AG04450 (cell line): ENCODE measurements around the gene UBLCP1. TPM values are rescaled to one million over a fixed set of nuclear protein-coding genes. Genes with fewer than 3 reads are reported as not detected.

ENCODE experiments used
- CTCF ChIA-PET: fragments of 300-600, 350-600 bp; formaldehyde crosslinking; extraction: SDS; loops from one replicate; lab custom pipeline; 2022; ENCODE audit warnings: antibody characterized with exemption, inconsistent platforms; lab: Charles Lee
- POLR2A ChIA-PET: fragments of 350-600 bp; formaldehyde crosslinking; extraction: SDS; loops from one replicate; lab custom pipeline; 2021; ENCODE audit warnings: antibody characterized with exemption, inconsistent platforms; lab: Yijun Ruan, JAX
- DNase-seq: peaks from one replicate; pipeline ENCODE4 v3.0.0-alpha.2; 2011; ENCODE audit warnings: low read depth, low spot score
- H3K27ac ChIP-seq: one replicate; pipeline ENCODE4 v1.5.1; 2012; ENCODE audit warnings: low read depth, low read length, control low read depth
- H3K27me3 ChIP-seq: one replicate; pipeline ENCODE4 v1.6.0; 2012; ENCODE audit warnings: low read length; ENCODE audit not compliant: control insufficient read depth, insufficient read depth
- H3K4me3 ChIP-seq: 2 replicates; pipeline ENCODE4 v1.5.1; 2011; ENCODE audit warnings: mild to moderate bottlenecking, low read depth, low read length, control low read depth
- H3K9me3 ChIP-seq: 2 replicates; pipeline ENCODE4 v1.5.1; 2012; ENCODE audit warnings: low read length; ENCODE audit not compliant: control insufficient read depth, insufficient read depth
- CTCF ChIP-seq: IDR thresholded peaks from 2 replicates; pipeline ENCODE4 v1.5.1; 2011; ENCODE audit warnings: low read depth, low read length, control low read depth, inconsistent platforms
- polyA plus RNA-seq: library from polyadenylated mRNA; depleted of rRNA; stranded (reverse); fragments of >200 nt; gene quantifications from 2 replicates; pipeline ENCODE4 v1.2.3, GENCODE V29; 2011

The UBLCP1 gene
- polyA plus RNA-seq, 1 experiment = 34.4 TPM

- no peak overlapping the region for H3K27ac ChIP-seq
- no peaks in the 10 kb centered on the region for H3K27me3 ChIP-seq
- TF ChIP-seq CTCF = no peak
- no peak for DNase-seq
- no peak overlapping the region for H3K4me3 ChIP-seq
- ChIA-PET CTCF (interaction anchor here (2.4 kb wide), 1 partner anchor 60 kb away, joined by 9 read pairs; no protein-coding TSS in a partner anchor), POLR2A (no interaction called here)
- no peaks in the 10 kb centered on the region for H3K9me3 ChIP-seq
Measured at GRCh38 chr5:159217236-159217635, 45.9 kb upstream of the UBLCP1 start.

GRCh38 chr5:159218595-159219023 lies 44.5 kb upstream of the UBLCP1 start:
- POLR2A ChIA-PET = no interaction called here
- DNase-seq = no peak

GRCh38 chr5:159220206-159220605 lies 42.9 kb upstream of the UBLCP1 start:
- no peak overlapping the region for H3K27ac ChIP-seq
- ChIA-PET POLR2A (no interaction called here), CTCF (no interaction called here)
- no peak for DNase-seq
- H3K4me3 ChIP-seq = no peak overlapping the region
- no peaks in the 10 kb centered on the region for H3K9me3 ChIP-seq
- TF ChIP-seq CTCF = no peak
- H3K27me3 ChIP-seq = no peaks in the 10 kb centered on the region

More at GRCh38 chr5:159218595-159219023, 44.5 kb upstream of the UBLCP1 start:
- no peak for TF ChIP-seq CTCF
- Histone ChIP-seq H3K4me3 (no peak overlapping the region), H3K27ac (no peak overlapping the region), H3K27me3 (no peaks in the 10 kb centered on the region), H3K9me3 (no peaks in the 10 kb centered on the region)
- CTCF ChIA-PET = no interaction called here

- no peak for TF ChIP-seq CTCF
- Histone ChIP-seq H3K9me3 (no peaks in the 10 kb centered on the region), H3K27me3 (no peaks in the 10 kb centered on the region), H3K27ac (no peak overlapping the region), H3K4me3 (no peak overlapping the region)
- no peak for DNase-seq
- ChIA-PET CTCF (no interaction called here), POLR2A (no interaction called here)
Measured at GRCh38 chr5:159223469-159223868, 39.6 kb upstream of the UBLCP1 start.

- Histone ChIP-seq H3K27ac (no peak overlapping the region), H3K9me3 (no peaks in the 10 kb centered on the region), H3K4me3 (no peak overlapping the region), H3K27me3 (no peaks in the 10 kb centered on the region)
- no peak for DNase-seq
- ChIA-PET CTCF (no interaction called here), POLR2A (no interaction called here)
- no peak for TF ChIP-seq CTCF
Measured at GRCh38 chr5:159224471-159224870, 38.6 kb upstream of the UBLCP1 start.
